NCI-H526 treated with DMSO at 0.1 percent for 48 hours (cell line): ENCODE results near the gene FAM227B.
"Not testable (repeated sequence)": the region's sequence is repeated elsewhere in the genome, so short reads cannot be mapped to it uniquely, and the experiment has no call there.

Source experiments
- DNase-seq: peaks from one replicate; lab custom pipeline; 2025; lab: John Stamatoyannopoulos, UW

Gene FAM227B

DNA sequence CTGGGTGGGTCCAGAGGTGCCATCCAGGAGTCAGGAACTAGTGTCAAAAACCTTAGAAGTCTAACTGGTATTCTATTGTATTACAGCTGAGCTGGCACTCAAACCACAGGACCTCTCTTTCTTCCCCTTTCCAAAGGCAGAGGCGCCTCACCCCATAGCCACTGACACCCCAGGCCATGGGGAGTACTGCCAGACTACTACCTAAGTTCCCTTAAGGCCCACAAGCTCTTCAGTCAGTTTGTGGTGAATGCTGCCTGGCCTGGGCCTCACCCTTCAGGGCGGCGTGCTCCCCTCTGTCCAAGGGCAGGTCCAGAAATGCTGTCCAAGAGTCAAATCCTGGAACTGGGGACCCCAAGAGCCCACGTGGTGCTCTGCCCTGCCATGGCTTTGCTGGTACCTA lies 240.6 kb downstream of the FAM227B start:
- no peak for DNase-seq

DNA sequence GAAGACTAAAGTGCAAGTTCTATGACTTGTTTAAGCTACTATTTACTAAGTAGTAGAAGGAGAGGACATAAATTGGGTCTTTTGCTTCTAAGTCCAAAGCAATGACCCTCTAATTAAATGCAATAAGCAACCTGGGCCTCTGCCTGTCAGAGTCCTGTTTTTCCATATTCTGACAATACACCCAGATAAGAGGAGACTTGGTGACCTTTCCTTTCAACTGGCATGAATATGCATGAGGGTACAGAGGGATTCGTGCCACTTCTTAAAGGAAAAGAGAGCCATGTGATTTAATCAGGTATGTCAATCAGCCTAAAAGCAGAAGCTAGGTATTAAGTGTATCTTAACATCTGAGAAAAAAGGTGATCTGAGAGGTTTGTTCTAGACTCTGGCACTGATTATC lies 248.3 kb downstream of the FAM227B start:
- no peak for DNase-seq

DNA sequence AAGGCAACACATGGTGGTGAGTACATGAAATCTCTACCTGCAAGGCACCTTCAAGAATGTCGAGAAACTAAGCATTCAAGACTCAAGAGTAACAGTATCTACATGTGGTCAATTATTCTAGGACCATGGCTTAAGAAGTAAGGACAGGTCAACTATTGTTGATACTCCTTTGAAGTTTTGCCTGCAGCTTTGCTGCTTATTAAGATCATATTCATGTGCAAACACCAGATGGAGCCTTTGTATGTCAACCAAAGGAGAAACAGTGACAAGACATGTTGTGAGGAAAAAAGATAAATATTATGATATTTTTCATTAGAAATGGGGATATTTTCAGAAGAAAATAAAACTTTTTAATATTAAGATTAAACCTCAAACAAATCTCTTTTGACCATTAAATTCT lies 249.8 kb downstream of the FAM227B start:
- no peak for DNase-seq

DNA sequence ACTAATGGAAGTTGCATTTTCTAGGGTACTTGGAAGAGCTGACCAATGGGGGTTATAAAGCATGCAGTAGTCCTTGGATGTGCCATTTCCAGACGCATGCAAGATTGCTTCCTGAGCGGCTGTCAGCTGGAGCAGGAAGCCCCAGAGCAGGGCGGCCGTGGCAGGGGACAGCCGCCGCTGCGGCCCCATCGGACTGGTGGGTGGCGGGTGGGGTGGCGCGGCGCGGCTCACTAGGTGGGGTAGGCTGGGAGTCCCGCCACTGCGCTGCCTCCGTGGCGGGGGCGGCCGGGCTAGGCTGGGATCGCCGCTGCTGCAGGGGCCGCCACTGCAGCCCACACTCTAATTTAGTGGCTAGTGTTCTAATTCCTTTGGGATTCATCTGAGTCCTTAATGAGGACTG lies 254.1 kb downstream of the FAM227B start:
- no peak for DNase-seq

DNA sequence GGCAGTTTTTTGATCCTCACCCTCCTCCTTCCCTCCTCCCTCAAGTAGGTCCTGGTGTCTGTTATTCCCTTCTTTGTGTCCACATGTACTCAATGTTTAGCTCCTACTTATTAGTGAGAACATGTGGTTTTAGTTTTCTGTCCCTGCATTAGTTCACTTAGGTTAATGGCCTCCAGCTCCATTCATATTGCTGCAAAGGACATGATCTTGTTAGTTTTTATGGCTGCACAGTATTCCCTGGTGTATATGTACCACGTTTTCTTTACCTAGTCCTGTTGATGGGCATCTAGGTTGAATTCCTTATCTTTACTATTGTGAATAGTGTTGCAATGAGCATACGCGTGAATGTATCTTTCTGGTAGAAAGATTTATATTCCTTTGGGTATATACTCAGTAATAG lies 259.2 kb downstream of the FAM227B start:
- no peak for DNase-seq

DNA sequence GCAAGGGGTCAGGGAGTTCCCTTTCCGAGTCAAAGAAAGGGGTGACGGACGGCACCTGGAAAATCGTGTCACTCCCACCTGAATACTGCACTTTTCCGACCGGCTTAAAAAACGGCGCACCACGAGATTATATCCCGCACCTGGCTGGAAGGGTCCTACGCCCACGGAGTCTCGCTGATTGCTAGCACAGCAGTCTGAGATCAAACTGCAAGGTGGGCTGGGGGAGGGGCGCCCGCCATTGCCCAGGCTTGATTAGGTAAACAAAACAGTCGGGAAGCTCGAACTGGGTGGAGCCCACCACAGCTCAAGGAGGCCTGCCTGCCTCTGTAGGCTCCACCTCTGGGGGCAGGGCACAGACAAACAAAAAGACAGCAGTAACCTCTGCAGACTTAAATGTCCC lies 266.2 kb downstream of the FAM227B start:
- DNase-seq = not testable (repeated sequence)

DNA sequence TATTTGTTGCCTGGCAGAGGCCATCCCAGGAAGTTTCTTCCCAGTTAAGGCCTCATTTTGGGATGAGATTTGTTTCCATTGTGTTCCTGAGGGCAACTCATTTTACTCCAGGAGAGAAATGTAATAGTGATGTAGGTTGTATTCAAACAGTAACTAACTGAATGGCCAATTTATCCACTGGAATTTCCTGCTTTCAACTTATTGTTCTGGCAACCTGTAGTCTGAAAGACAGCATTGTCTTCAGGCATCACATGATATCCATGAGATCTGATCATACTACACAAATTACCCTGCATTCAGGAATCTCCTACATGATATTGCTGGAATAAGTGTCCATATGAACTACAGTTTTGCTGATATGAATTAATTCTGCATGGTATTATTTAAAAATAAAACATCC lies 277.1 kb downstream of the FAM227B start:
- DNase-seq = no peak

DNA sequence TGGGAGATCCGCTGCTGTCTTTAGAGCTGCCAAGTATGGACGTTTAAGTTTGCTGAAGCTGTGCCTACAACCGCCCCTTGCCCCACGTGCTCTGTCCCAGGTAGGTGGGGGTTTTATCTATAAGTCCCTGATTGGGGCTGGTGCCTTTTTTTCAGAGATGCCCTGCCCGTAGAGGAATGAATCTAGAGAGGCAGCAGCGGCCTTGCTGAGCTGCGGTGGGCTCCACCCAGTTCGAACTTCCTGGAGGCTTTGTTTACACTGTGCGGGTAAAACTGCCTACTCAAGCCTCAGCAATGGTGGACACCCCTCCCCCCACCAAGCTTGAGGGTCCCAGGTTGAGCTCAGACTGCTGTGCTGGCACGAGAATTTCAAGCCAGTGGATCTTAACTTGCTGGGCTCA lies 281.0 kb downstream of the FAM227B start:
- no peak for DNase-seq

DNA sequence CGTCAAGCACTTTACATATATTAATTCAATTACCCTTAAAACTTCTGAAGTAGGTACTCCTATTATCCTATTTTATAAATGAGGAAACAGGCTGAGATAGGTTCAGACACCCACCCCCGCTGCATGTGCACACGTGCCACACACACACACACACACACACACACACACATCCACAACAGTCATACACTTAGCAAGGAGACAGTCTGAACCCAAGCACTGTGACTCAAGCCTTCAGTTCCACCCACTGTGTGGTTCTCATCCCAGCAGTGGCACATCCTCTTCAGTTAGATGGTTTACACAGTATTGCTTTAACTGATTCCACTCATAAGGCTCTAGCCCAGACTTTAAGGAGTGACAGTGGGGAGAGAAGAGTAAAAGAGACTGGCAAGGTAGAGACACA lies 288.7 kb downstream of the FAM227B start:
- no peak for DNase-seq

DNA sequence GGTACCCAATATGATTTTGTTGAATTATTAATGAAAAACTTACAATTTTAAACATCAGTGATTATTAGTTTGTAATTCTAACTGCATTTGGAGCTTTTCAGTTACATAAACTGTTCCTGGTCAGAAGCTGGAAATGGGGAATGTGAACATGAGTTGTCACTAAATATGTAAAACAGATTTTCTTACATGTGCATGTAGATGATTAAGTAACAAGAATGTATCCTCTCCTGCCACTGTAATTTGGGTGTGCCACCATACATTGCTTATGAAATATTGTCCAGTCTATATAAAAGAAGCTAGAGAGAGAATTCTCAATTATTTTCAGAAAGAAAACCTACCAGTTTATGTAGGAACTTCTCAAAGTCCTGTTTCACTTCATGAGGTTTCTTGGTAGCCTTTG lies 289.2 kb downstream of the FAM227B start:
- DNase-seq = no peak

DNA sequence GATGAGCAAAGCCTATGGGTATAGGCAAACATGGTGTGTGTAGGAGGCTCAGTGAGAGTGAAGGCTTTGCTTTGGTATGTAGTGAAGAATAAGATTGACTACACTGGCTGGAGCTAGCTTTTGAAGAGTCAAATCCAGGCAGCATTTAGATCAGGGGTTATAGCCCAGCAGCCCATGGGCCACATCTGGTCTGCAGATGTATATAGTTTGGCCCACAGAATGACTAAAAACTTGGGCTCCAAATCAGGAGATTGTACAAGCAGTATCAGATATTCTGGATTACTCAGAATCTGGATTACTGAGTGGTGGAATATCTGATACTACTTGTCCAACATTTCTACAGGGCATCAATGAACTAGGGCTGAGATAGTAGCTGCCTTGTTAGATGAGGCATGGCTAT lies 290.5 kb downstream of the FAM227B start:
- DNase-seq = no peak

DNA sequence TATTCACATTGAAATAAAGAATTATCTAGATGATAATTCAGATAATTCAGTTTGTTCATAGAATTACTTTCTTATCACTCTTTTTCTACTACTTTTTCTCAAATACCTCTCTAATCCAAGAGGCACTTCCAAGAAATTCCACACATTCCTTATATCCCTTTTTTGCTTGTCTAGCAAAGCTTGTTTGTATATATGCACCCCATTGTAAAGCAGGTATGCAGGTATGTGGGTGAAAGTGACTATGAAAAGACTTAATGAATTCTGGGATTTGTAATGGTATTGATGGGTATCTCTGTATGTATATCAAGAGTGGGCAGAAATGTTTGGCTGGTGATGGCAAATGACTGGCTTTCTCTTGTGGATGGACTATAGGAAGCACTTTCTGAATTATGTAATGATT lies 291.7 kb downstream of the FAM227B start:
- DNase-seq = no peak

DNA sequence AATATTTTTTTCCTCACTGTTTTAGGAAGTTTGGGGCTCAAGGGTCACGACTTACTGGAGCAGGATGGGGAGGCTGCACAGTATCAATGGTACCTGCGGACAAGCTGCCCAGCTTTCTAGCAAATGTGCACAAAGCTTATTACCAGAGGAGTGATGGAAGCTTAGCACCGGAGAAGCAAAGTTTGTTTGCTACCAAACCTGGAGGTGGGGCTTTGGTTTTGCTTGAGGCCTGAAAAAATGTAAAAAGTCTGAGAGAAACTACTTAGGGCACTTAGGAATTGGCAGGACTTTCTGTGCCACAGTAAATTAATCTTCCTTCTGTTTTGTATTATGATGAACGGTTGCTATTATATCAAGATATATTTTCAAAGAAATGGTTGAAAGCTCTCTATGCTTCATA lies 292.7 kb downstream of the FAM227B start:
- DNase-seq = no peak

DNA sequence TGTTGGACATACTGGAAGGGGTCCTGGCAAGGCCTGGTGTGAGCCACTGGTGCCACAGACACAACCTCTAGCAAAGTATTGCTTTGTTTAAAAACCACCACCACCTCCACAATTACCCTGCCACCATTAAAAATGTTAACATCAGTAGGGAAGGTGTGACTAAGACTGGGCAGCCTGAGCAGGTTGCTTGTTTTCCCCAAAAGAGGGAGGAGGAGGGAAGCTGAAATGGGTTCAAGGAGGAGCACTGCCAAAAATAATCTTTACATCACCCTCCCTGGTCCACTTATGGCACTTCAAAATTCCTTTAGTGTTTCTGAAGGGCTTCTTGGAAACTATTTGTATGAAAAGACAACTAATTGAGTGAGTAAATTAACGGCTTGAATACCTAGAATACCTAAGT lies 297.4 kb downstream of the FAM227B start:
- no peak for DNase-seq

DNA sequence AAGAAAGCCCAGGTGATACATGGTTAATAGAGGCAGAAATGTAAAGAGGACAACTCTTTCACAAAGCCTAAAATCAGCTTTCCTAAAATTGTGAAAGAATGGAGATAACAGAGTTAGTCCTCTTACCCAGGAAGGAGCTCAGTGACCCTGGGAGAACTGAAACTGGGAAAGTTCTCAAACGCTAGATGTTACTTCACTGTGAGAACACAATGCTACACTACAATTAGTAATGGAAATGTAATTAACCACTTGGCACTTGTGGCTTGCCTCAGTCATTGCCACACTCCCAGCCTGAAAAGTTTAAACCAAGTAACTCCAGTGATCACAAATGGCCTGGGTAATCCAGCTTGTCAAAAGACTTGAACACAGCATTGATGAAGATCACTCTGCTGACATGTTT lies 300.3 kb downstream of the FAM227B start:
- no peak for DNase-seq

DNA sequence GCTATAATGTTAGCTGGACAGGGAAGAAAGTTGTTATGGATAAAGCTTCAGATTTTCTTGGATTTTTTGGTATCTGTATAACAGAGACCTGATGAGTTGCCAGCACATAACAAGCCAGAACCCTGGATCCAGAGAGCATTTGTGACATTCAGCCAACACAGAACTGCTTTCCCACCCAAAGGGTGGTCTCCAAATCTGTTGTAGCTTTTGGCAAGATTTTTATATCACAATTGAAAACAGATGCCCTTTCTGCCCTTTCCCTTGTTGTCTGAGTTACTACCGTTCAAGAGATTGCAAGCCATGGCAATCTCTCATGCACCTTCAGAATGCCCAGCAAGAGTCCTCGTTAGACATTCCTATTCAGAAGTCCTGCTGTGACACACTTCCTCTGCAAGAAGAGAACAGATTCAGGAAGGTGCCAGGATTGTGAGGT lies 305.2 kb downstream of the FAM227B start:
- no peak for DNase-seq

DNA sequence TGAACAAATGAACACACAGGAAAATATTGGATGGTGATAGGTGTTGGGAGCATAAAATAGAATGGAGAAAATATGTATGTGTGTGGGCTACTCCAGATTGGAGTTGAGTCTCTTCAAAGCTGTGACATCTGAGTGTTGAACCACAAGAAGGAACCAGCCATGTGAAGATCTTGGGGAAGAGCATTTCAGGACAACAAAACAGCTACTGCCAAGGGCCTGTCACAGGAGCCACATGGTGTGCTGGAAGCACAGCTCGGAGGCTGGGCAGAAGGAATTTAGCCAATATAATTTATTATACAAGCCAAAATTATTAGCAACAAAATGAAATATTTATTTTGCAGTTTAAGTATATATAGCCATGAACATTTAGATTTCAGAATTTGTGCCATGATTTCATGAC lies 305.9 kb downstream of the FAM227B start:
- DNase-seq = no peak

DNA sequence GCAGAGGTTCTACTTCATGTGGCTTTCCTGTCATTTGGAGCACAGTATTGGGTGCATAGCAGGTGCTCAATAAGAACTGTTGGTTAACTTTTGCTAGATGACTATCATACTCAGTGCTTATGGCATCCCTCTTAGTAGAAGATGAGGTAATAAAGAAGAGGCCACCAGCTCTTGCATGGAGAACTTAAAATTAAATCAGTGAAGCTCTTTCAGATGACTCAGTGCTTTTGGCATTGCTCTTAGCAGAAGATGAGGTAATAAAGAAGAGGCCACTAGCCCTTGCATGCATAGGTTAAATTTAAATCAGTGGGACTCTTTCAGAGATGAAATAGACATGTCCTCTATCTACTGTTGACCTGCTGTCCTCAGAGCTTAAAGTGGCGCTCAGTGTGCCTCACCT lies 307.0 kb downstream of the FAM227B start:
- no peak for DNase-seq

DNA sequence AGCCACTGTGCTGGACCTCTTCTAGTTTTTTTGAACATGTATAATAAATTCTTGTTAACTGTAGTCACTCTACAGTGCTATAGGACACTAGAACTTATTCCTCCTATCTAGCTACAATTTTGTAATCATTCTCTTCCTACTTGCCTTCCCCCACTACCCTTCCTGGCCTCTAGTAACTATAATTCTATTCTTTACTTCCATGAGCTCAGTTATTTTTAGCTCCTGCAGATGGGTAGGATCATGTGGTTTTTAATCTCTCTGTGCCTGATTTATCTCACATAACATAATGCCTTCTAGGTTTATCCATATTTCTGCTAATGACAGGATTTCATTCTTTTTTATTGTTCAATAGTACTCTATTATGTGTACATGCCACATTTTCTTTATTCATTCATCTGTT lies 310.7 kb downstream of the FAM227B start:
- DNase-seq = no peak

DNA sequence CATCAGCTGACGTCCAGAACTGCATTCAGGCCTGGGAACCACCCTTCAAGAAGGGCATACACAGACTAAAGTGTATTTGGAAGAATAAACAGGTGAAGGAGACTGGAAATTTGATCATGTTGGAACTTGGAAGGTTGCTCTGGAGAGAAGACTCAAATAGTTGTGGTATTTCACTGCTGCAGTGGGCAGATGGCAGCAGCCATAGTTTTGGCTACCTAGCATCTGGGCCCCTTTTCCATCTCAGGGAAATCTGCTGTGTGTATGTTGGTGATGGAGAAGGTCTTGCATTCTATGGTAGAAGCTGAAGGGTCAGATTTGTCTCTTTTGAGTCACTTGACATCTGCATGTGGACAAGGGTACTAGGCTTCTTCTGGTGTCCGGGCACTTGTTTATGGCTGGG lies 311.9 kb downstream of the FAM227B start:
- DNase-seq = no peak

DNA sequence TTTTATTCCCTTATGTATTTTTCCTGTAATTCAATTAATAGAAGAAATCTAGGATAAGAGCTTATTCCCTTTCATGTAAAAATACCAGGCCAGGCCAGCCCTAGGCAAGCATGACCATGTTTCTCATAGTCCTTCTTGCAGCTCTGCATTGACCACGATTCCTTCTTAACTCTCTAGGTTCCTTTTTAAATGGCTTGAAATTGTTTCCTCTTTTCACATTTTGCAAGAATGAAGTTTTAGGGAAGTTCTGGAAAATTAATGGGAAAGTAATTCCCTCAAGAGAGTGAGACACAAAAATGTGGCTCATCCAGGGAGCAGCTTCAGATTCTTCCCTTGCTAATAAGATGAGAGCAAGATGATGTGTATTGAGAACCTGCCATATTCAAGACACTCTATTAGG lies 314.1 kb downstream of the FAM227B start:
- no peak for DNase-seq

DNA sequence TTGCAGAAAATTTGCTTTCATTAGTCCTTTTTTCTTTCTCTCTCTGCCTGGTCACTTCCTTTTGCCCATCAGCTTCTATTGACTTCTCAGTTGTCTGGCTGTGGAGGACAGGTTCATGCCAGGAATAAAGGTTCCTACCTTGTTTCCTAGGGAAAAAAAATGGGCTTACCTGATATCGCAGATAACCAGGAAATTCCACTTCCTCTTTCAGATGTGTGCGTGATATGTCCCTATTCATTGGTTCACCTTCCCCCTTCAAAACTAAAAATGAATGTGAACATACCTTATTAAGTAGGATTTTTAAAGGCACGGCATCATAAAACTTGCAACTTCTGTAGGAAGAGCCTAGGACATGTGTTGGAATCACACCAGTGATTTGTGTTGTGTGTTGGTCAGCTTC lies 317.6 kb downstream of the FAM227B start:
- no peak for DNase-seq

DNA sequence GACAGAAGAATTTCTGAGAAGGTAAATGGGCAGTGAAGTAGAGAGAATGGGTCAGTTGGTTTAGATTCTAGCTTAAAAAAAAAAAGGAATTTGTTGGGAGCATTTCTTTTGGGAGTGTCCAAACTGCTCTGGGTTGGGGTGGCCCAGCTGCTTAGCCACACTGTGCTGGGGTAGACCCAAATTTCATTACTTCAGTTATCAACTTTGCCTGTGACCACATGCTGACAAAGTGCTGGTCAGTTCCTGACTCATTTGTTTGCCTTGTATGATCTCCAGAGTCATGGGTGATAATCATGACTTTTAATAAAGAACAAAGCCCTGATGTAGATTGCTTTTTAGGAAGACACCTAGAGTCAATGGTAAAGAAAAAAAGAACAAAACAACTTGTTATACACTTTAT lies 319.1 kb downstream of the FAM227B start:
- DNase-seq = no peak

DNA sequence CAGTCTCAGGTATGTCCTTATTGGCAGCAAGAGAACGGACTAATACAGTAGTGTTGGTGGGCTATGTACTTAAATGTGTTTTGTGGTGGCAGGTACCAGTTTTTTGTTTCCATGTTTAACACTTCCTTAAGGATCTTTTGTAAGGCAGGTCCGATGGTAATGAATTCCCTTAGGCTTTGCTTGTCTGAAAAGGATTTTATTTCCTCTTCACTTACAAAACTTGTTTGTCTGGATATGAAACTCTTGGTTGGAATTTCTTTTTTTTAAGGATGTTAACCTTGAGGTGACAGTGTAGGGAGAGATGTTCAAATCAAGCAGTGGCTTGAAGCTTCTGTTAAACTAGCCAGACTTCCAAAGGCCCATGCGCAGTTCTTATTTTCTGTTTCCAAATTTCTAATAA lies 319.8 kb downstream of the FAM227B start:
- no peak for DNase-seq

DNA sequence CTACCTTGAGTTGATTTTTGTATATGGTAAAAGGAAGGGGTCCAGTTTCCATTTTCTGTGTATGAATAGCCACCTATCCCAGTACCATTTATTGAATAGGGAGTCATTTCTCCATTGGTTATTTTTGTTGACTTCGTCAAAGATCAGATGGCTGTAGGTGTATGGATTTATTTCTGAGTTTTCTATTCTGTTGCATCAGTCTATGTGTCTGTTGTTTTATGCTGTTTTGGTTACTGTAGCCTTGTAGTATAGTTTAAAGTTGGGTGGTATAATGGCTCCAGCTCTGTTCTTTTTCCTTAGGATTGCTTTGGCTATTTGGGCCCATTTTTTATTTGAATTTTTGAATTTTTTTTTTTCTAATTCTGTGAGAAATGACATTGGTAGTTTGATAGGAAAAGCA lies 323.0 kb downstream of the FAM227B start:
- no peak for DNase-seq
